C4-2B (cell line): ENCODE measurements around the gene PTGDS.

ENCODE experiments used
- ZFX ChIP-seq: fragments of 450-650 bp; IDR thresholded peaks from 2 replicates; pipeline ENCODE4 v1.6.1; 2017
- TF ChIP-seq, protein P1 (sequence below): fragments of 450-650 bp; conservative IDR thresholded peaks from 2 replicates; pipeline ENCODE4 v1.5.1; 2017; ENCODE audit warnings: mild to moderate bottlenecking

DNA sequence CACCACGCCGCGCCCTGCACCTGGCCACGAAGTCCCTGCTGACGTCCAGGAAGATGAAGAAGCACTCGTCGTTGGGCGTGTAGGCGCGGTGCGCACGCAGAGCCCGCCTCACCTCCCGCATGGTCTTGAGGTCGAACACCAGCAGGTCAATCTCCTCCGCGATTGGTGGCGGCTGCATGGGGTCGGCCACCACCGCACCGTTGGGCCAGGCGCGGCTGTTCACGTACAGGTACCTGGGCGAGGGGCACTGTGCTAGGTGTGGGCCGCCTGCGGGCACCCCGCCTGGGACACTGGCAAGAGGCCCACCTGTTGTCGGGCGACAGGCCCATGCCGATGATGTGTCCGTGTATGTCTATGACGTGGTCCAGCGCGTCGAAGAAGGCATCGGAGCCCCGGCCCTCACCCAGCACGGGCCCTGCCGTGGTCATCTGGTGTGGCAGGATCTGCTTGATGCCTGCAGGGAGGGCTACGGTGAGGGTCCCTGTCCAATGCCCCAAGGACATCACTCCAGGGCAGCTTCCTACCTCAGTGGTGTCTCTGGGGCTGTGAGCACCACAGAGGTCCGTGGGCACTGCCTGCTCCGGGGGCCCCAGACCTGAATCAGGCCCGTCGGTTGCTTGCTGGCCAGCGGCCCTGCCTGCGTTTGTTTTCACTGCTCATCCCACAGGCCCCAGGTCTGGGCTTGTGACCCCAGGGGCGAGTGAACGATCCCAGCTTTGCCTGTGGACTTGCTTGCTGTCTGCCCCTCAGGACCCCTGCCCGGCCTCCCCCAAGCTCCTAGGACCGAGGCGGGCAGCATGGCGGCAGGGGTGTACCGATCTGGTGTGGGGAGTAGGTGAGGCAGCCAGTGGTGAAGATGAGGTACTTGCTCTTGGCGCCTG lies 35.8 kb upstream of the PTGDS start:
- TF ChIP-seq, protein P1, sequence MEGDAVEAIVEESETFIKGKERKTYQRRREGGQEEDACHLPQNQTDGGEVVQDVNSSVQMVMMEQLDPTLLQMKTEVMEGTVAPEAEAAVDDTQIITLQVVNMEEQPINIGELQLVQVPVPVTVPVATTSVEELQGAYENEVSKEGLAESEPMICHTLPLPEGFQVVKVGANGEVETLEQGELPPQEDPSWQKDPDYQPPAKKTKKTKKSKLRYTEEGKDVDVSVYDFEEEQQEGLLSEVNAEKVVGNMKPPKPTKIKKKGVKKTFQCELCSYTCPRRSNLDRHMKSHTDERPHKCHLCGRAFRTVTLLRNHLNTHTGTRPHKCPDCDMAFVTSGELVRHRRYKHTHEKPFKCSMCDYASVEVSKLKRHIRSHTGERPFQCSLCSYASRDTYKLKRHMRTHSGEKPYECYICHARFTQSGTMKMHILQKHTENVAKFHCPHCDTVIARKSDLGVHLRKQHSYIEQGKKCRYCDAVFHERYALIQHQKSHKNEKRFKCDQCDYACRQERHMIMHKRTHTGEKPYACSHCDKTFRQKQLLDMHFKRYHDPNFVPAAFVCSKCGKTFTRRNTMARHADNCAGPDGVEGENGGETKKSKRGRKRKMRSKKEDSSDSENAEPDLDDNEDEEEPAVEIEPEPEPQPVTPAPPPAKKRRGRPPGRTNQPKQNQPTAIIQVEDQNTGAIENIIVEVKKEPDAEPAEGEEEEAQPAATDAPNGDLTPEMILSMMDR = no peak
- TF ChIP-seq ZFX = no peak
